Measurements from ENCODE around the gene CABP1.

DNA sequence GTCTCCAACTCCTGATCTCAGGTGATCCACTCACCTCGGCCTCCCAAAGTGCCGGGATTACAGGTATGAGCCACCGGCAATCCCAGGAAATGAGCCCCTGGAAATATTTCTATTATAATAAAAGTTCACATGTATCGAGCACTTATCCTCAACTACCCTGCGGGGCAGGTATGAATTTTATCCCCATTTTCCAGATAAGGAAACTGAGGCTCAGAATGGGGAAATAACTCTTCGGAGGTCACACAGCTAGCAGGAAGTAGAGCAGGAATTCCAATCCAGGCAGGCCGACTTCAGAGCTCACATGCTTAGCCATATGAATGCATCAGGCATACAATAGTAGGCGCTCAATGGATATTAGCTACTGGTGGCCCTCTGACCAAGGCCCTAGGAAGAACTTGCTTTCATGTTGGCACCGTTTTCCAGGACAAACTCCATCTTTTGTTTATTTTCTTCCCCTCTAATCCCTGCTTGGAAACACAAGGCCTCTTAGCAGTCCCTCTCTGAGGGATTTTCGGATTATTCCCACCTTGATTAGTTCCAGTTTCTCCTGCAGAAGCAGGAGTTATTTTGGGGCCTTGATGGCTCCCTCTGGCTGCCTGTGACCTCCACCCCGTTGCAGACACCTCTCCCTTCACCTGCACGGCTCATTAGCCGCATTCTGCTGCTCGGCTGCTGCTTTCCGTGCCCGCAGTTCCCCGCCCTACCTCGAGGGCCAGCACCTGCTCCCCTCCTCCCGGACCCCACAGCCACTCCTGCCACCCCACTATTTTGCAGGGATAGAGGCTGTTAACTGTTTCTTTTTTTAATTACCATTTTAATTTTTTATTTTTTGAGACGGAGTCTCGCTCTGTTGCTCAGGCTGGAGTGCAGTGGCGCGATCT, 40.5 kb upstream of the CABP1 start:
- TF ChIP-seq POLR2A (IDR thresholded peaks at IDR 0.05) (no peak), CTCF (IDR thresholded peaks at IDR 0.05) (no peak)
